Measurements from ENCODE around the gene NUDC. TPM values are rescaled to one million over a fixed set of nuclear protein-coding genes. Genes with fewer than 3 reads are reported as not detected.

The NUDC gene
- total and polyA plus RNA-seq, 2 of the 13 experiments (the other 11 are each of a cell fraction or from before 2014, with no cell fraction given): 34.7 to 104 TPM

- TF ChIP-seq, protein P1, sequence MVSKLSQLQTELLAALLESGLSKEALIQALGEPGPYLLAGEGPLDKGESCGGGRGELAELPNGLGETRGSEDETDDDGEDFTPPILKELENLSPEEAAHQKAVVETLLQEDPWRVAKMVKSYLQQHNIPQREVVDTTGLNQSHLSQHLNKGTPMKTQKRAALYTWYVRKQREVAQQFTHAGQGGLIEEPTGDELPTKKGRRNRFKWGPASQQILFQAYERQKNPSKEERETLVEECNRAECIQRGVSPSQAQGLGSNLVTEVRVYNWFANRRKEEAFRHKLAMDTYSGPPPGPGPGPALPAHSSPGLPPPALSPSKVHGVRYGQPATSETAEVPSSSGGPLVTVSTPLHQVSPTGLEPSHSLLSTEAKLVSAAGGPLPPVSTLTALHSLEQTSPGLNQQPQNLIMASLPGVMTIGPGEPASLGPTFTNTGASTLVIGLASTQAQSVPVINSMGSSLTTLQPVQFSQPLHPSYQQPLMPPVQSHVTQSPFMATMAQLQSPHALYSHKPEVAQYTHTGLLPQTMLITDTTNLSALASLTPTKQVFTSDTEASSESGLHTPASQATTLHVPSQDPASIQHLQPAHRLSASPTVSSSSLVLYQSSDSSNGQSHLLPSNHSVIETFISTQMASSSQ (IDR thresholded peaks at IDR 0.05; ENCODE audit: low read depth): no peak
- TF ChIP-seq, protein P1 (CRISPR knock-in tag; IDR thresholded peaks at IDR 0.05; ENCODE audit: borderline replicate concordance): no peak
- TF ChIP-seq, protein P2, sequence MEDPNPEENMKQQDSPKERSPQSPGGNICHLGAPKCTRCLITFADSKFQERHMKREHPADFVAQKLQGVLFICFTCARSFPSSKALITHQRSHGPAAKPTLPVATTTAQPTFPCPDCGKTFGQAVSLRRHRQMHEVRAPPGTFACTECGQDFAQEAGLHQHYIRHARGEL (CRISPR knock-in tag; IDR thresholded peaks at IDR 0.05): no peak
- TF ChIP-seq ZNF660 (CRISPR knock-in tag; IDR thresholded peaks at IDR 0.05; ENCODE audit: borderline replicate concordance, low read depth) (no peak), EHMT2 (IDR thresholded peaks at IDR 0.05; ENCODE audit: borderline replicate concordance, low read depth, low read length) (no peak), ZNF101 (CRISPR knock-in tag; IDR thresholded peaks at IDR 0.05; ENCODE audit: borderline replicate concordance, low read depth) (no peak), U2AF1 (optimal IDR thresholded peaks at IDR 0.05; ENCODE audit: low read depth, low read length) (no peak), ZNF614 (CRISPR knock-in tag; IDR thresholded peaks at IDR 0.05; ENCODE audit: borderline replicate concordance) (no peak; the same call in 1 of the 2 replicates), ZNF703 (CRISPR knock-in tag; IDR thresholded peaks at IDR 0.05; ENCODE audit: borderline replicate concordance) (no peak), ZNF781 (CRISPR knock-in tag; IDR thresholded peaks at IDR 0.05; ENCODE audit: borderline replicate concordance, not compliant biosample characterization) (no peak), REL (CRISPR knock-in tag; conservative IDR thresholded peaks at IDR 0.05) (no peak), SNAI1 (CRISPR knock-in tag; IDR thresholded peaks at IDR 0.05; ENCODE audit: borderline replicate concordance) (no peak), FOXM1 (CRISPR knock-in tag; IDR thresholded peaks at IDR 0.05) (no peak), ZNF225 (CRISPR knock-in tag; IDR thresholded peaks at IDR 0.05) (no peak), FOXJ3 (CRISPR knock-in tag; IDR thresholded peaks at IDR 0.05; ENCODE audit: borderline replicate concordance) (no peak), TCF7L2 (IDR thresholded peaks at IDR 0.05; ENCODE audit: low read depth, low read length) (no peak)
- TF ChIP-seq, protein P3, sequence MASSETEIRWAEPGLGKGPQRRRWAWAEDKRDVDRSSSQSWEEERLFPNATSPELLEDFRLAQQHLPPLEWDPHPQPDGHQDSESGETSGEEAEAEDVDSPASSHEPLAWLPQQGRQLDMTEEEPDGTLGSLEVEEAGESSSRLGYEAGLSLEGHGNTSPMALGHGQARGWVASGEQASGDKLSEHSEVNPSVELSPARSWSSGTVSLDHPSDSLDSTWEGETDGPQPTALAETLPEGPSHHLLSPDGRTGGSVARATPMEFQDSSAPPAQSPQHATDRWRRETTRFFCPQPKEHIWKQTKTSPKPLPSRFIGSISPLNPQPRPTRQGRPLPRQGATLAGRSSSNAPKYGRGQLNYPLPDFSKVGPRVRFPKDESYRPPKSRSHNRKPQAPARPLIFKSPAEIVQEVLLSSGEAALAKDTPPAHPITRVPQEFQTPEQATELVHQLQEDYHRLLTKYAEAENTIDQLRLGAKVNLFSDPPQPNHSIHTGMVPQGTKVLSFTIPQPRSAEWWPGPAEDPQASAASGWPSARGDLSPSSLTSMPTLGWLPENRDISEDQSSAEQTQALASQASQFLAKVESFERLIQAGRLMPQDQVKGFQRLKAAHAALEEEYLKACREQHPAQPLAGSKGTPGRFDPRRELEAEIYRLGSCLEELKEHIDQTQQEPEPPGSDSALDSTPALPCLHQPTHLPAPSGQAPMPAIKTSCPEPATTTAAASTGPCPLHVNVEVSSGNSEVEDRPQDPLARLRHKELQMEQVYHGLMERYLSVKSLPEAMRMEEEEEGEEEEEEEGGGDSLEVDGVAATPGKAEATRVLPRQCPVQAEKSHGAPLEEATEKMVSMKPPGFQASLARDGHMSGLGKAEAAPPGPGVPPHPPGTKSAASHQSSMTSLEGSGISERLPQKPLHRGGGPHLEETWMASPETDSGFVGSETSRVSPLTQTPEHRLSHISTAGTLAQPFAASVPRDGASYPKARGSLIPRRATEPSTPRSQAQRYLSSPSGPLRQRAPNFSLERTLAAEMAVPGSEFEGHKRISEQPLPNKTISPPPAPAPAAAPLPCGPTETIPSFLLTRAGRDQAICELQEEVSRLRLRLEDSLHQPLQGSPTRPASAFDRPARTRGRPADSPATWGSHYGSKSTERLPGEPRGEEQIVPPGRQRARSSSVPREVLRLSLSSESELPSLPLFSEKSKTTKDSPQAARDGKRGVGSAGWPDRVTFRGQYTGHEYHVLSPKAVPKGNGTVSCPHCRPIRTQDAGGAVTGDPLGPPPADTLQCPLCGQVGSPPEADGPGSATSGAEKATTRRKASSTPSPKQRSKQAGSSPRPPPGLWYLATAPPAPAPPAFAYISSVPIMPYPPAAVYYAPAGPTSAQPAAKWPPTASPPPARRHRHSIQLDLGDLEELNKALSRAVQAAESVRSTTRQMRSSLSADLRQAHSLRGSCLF (CRISPR knock-in tag; IDR thresholded peaks at IDR 0.05; ENCODE audit: borderline replicate concordance): no peak
Observed at GRCh38 chr1:26911399-26912146, 10.0 kb upstream of the NUDC start (continued).

All from HepG2 (cell line).